AG10803 (cell line): ENCODE measurements around the gene ZBTB9.

Experiments used
- DNase-seq: peaks from one replicate; pipeline ENCODE4 v3.0.0; 2010; ENCODE audit warnings: low read depth
- H3K4me3 ChIP-seq: 2 replicates; pipeline ENCODE4 v1.5.1; 2011; ENCODE audit warnings: mild to moderate bottlenecking, low read length, control low read depth
- CTCF ChIP-seq: conservative IDR thresholded peaks from 2 replicates; pipeline ENCODE4 v1.5.1; 2011; ENCODE audit warnings: mild to moderate bottlenecking, low read length, control low read depth, inconsistent platforms

ZBTB9 gene

GRCh38 chr6:33410711-33411631 lies 43.4 kb upstream of the ZBTB9 start, which contains the start of gene PHF1:
TSS of gene PHF1 (plus strand) at chr6:33411014. CDS start at chr6:33412264, 1,250 bp downstream.
- no peak for TF ChIP-seq CTCF
- peak within 1 kb of the TSS; percentile 80 for H3K4me3 ChIP-seq
- DNase-seq: peak; percentile 86

- H3K4me3 ChIP-seq: peak overlapping the region; percentile 80
- TF ChIP-seq CTCF: no peak
- DNase-seq: no peak
These were observed 42.8 kb upstream of the ZBTB9 start for GRCh38 chr6:33411632-33412005.

- no peak for TF ChIP-seq CTCF
- peak overlapping the region; percentile 80 for H3K4me3 ChIP-seq
- no peak for DNase-seq
These were observed 42.0 kb upstream of the ZBTB9 start for GRCh38 chr6:33412140-33413009.

- DNase-seq: no peak
- TF ChIP-seq CTCF: no peak
- no peak overlapping the region for H3K4me3 ChIP-seq
These were observed 40.9 kb upstream of the ZBTB9 start for GRCh38 chr6:33413241-33414120.

- no peak for DNase-seq
- TF ChIP-seq CTCF: peak; percentile 45
- no peak overlapping the region for H3K4me3 ChIP-seq
These were observed 39.6 kb upstream of the ZBTB9 start for GRCh38 chr6:33414592-33415271.

- no peak for DNase-seq
- peak overlapping the region; percentile 90 for H3K4me3 ChIP-seq
- TF ChIP-seq CTCF: no peak
These were observed 38.5 kb upstream of the ZBTB9 start for GRCh38 chr6:33415831-33416230.
